ENCODE data around the gene DNAI4. TPM values are rescaled to one million over a fixed set of nuclear protein-coding genes. Genes with fewer than 3 reads are reported as not detected.
A peak's percentile ranks its signal among the peaks of the same experiment; 100 is the strongest.

The DNAI4 gene
- polyA plus RNA-seq, 1 experiment: 2.1 TPM

DNA sequence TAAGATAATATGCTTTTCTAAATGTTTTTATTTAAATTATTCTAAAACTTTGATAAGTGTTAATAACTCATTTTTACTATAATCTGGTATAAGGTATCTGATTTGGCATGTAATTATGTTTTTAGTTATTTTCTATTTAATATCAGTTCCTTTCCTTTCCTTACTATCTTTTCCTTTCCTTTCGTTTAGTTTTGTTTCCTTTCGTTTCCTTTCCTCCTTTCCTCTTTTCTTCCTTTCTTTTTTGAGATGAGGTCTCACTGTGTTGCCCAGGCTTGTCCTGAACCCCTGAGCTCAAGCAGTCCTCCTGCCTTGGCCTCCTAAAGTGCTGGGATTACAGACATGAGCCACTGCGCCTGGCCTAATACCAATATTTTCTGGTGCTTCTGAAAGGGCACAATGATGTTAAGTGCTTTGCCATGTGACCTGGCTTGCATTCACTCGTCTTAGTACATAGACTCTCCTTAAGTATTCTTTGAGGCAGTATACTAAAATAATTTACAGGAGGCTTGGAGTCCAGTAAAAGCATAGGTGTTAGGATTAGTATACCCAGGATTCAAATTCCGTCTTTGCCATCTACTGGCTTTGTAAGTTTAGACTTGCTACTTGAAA, 18.8 kb upstream of the DNAI4 start:
- POLR2A ChIA-PET: no interaction called here
- TF ChIP-seq, protein P1, sequence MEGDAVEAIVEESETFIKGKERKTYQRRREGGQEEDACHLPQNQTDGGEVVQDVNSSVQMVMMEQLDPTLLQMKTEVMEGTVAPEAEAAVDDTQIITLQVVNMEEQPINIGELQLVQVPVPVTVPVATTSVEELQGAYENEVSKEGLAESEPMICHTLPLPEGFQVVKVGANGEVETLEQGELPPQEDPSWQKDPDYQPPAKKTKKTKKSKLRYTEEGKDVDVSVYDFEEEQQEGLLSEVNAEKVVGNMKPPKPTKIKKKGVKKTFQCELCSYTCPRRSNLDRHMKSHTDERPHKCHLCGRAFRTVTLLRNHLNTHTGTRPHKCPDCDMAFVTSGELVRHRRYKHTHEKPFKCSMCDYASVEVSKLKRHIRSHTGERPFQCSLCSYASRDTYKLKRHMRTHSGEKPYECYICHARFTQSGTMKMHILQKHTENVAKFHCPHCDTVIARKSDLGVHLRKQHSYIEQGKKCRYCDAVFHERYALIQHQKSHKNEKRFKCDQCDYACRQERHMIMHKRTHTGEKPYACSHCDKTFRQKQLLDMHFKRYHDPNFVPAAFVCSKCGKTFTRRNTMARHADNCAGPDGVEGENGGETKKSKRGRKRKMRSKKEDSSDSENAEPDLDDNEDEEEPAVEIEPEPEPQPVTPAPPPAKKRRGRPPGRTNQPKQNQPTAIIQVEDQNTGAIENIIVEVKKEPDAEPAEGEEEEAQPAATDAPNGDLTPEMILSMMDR (IDR thresholded peaks at IDR 0.05; ENCODE audit: low read depth, low read length): no peak
- CTCF ChIA-PET: interaction anchor here (0.6 to 1.4 kb wide), 3 partner anchors 19 to 205 kb away, joined by 3 to 4 read pairs (median 3); no protein-coding TSS in a partner anchor
- no peak for DNase-seq (ENCODE audit: low read depth, low spot score)
- Histone ChIP-seq H3K27me3 (ENCODE audit: control insufficient read depth, insufficient read depth, low read length) (no peaks in the 10 kb centered on the region), H3K4me3 (ENCODE audit: low read depth, low read length) (no peak overlapping the region), H3K27ac (ENCODE audit: low read depth, low read length) (peak overlapping the region; percentile 11), H3K9me3 (ENCODE audit: control insufficient read depth, insufficient read depth, low read length) (no peaks in the 10 kb centered on the region)

DNA sequence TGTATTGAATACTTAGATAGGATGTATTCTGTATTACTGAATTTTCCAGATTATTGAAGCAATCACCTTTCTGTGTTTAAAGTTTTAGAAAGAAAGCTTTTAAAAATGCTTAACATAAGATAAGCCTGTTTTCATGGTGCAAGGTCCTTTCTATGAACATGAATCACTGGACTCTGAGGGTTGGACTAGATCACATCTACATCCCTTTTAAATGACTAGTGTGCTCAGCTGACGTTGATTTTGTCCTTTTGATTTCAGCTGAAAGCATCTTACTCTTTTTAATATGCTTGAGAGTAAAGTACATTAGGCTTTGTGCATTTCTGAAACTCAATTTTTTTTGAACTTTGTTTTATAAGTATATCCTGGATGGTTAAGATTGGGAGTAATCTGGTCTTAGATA, 16.3 kb upstream of the DNAI4 start:
- POLR2A ChIA-PET: no interaction called here
- H3K27me3 ChIP-seq (ENCODE audit: control insufficient read depth, insufficient read depth, low read length): no peaks in the 10 kb centered on the region

DNA sequence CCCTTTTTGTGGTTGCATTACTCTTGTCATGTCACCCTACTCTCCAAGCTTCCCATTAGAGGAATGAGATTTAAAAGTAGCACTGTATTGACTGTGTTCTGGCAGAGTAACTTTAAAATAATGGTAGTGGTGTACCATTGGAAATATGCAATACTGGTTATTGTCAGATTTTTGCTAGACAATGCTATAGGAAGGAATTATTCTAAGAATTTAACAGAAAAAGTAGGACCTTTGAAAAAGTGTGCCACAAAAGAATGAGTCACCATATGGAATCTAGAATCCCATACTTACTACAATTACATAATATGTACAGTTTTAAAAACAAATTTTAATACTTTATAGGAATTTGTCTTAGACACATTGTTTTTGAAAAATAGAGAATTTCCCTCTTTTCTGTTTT, 14.0 kb upstream of the DNAI4 start:
- H3K27ac ChIP-seq (ENCODE audit: low read depth, low read length): no peak overlapping the region
- H3K27me3 ChIP-seq (ENCODE audit: control insufficient read depth, insufficient read depth, low read length): no peaks in the 10 kb centered on the region
- no peak overlapping the region for H3K4me3 ChIP-seq (ENCODE audit: low read depth, low read length)
- TF ChIP-seq, protein P1 (IDR thresholded peaks at IDR 0.05; ENCODE audit: low read depth, low read length): no peak
- ChIA-PET CTCF (no interaction called here), POLR2A (interaction anchor here (0.6 to 1.6 kb wide), 2 partner anchors 9 to 12 kb away, joined by 3 to 8 read pairs; no protein-coding TSS in a partner anchor)
- no peak for DNase-seq (ENCODE audit: low read depth, low spot score)
- no peaks in the 10 kb centered on the region for H3K9me3 ChIP-seq (ENCODE audit: control insufficient read depth, insufficient read depth, low read length)

More for the DNA sequence above, 16.3 kb upstream of the DNAI4 start:
- Histone ChIP-seq H3K9me3 (ENCODE audit: control insufficient read depth, insufficient read depth, low read length) (no peaks in the 10 kb centered on the region), H3K27ac (ENCODE audit: low read depth, low read length) (no peak overlapping the region), H3K4me3 (ENCODE audit: low read depth, low read length) (no peak overlapping the region)
- CTCF ChIA-PET: no interaction called here
- DNase-seq (ENCODE audit: low read depth, low spot score): no peak
- TF ChIP-seq, protein P1 (IDR thresholded peaks at IDR 0.05; ENCODE audit: low read depth, low read length): no peak

DNA sequence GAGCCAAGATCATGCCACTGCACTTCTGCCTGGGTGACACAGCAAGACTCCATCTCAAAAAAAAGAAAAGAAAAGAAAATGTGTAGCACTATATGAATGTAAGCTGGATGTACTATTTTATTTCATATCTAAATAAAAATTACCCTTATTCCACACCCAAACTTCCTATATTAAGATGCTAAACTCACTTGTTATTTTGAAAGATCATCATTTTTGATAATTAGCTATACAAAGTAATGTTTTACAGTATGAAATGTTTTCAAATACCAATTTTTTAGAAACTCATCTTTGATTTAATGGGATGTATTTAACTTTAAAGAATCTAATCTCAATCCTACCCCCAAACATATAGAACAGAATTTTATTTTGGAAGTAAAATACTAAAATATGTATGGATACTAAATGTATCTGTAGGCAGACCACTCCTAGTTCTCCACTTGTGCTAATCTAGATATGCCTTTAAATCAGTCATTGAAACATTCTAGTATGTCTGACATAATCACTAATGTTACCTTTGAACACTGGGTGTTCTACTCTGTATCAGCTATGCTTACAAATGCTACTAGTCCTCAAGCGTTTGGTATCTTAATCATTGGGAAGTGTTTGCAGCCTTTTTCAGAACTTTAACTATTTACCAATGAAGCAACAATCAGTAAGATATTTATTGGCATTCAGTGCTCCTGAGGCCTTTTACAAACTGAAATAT, 13.0 kb upstream of the DNAI4 start:
- POLR2A ChIA-PET: interaction anchor here (0.6 to 1.6 kb wide), 2 partner anchors 8 to 11 kb away, joined by 3 to 8 read pairs; no protein-coding TSS in a partner anchor
- no peak overlapping the region for H3K4me3 ChIP-seq (ENCODE audit: low read depth, low read length)
- H3K27ac ChIP-seq (ENCODE audit: low read depth, low read length): no peak overlapping the region

More for the DNA sequence above, 13.0 kb upstream of the DNAI4 start:
- Histone ChIP-seq H3K27me3 (ENCODE audit: control insufficient read depth, insufficient read depth, low read length) (no peaks in the 10 kb centered on the region), H3K9me3 (ENCODE audit: control insufficient read depth, insufficient read depth, low read length) (no peaks in the 10 kb centered on the region)
- TF ChIP-seq, protein P1 (IDR thresholded peaks at IDR 0.05; ENCODE audit: low read depth, low read length): no peak
- CTCF ChIA-PET: no interaction called here
- no peak for DNase-seq (ENCODE audit: low read depth, low spot score)

Data from AG04450 (cell line).